D341Med (cell line): ENCODE data around the gene SMARCAL1.

Experiments
- DNase-seq: peaks from one replicate; pipeline ENCODE4 v3.0.0; 2012; ENCODE audit warnings: low spot score

The SMARCAL1 gene

DNA sequence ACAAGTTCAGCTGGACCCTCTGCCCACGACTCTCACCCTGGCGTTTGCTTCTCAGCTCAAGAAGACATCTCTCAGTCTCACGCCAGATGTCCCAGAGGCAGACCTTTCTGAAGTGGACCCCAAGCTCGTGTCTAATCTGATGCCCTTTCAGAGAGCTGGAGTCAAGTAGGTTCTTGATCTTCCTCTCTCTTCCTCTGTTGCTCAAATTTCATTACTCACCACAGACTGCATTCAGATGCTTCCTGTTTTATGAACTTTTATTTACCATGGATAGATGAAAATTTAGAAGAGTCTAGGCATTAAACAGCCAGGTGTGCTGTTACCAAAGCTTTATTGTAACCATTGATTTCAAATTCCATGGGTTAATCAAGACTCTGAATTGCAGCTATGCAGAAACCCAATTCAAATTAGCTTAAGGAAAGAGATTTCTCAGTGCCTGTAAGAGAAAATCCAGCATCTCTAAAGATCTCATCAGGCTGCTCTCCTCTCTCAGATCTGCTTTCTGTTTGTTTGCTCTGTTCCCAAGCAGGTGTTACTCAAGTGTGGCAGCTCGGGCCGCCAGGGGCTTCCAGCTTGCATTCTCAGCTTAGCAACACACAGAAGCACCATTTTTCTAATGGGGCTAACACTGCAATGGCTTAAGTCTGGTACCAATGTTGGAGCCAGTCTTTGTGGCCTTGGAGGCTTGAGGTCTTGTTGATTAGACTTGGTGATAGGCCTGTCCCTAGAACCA lies 16.5 kb downstream of the SMARCAL1 start:
- no peak for DNase-seq

GRCh38 chr2:216429428-216429827 lies 17.1 kb downstream of the SMARCAL1 start:
- DNase-seq: no peak

- no peak for DNase-seq
Measured at GRCh38 chr2:216430811-216431530, 18.7 kb downstream of the SMARCAL1 start.

GRCh38 chr2:216431531-216431856 lies 19.2 kb downstream of the SMARCAL1 start:
- DNase-seq: no peak

DNA sequence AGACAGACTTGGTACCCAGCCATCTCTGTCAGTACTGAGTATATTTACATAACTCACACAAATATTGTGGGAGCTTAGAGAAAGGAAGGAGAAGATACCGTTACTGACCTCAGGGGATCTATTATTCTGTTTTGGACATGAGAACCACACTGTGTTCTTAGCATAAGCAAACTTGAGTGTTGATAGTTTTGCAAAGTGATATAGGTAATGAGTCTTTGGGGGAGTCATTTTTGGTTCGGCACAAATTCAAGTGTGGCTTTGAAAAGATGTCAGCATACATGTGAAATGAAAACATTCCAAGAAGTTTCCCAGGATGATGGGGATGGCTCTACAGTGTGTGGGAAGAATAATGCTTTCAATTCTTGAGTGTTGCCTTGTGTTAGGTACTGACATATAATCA lies 24.1 kb downstream of the SMARCAL1 start:
- no peak for DNase-seq

DNA sequence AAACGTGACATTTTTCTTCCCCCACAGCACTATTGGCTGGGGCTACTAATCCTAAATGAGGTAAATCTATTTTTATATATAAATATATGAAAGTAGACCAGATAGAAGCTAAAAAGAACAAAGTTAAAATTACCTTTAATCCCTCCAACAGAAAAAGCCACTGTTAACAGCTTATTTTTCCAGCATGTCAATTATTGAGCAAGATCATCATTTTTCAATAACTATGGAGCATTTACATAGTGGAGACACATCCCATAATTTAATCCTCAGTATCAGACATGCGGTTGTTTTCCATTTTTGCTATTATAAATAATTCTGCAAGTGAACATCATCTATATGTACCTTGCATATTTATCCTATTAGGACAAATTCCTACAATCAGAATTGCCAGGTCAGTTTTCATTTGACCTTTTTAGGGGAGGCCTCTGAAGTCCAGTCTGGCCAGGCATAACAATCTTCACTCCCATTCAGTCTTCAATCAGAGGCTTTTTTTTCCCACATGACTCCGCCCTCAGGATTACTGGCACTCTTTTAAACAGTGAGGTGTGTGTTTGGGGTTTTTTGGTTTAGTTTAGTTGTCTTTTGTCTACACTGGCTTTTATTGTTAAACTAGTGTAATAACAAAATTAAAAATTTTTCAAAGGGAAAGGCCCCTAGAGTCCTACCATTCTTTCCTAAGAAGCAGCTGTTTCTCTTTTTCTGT lies 29.2 kb downstream of the SMARCAL1 start:
- DNase-seq: no peak

- no peak for DNase-seq
Measured at GRCh38 chr2:216445501-216445900, 33.2 kb downstream of the SMARCAL1 start.

DNA sequence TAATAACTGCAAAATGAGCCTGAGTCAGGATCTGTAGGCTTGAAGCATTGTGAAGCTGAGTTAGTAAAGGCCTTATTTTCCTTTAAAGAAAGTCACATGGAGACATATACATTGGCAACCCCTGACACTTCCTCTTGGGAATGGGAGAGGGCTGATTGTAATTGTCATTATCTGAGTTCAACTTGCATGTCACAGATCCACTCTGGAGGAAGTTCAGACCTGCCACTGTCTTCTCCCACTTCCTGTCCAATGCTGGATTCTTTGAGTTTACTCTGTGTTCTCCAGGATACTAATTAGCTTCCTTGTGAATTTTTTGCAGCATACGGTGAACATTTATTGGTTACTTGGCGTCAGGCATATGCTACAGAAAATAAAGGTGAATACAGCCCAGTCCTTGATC lies 34.1 kb downstream of the SMARCAL1 start:
- DNase-seq: no peak

DNA sequence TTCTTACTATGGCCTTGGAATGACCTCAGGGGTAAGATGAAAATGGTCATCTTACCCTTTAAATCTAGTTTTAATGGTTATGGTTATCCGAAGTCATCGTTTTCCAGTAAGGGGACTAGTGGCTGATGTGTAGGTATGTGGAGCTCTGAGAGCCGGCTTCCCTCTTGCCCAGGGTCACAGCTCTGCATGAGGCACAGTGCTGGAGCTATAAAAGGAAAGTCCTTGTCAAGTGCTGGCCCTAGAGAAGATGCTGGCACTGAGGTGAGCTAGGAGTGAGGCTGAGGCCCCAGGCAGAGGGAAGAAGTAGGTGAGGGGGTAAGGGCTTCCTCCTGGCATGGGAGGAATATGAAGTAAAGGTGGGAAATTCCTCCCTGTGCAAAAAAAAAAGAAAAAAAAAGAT lies 35.0 kb downstream of the SMARCAL1 start:
- DNase-seq: no peak

GRCh38 chr2:216448829-216449228 lies 36.5 kb downstream of the SMARCAL1 start:
- DNase-seq: no peak

DNA sequence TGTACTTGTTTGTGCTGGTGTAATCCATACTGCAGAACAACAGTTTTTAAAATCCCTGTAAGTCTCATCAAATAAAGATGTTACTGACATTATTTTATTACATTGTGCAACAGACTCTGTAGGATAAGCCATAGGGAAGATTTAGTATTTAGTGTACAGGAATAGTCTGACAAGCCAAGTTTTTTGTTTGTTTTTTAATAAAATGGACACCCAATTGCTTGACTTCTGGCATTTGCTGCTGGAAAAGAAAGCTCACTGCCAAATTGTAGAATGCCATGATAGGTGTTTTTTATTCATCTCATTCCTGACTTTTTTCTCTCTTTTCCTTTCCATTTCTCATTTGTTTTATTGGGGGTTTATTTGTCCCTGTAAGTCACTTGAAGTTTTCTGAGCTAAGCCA lies 38.1 kb downstream of the SMARCAL1 start:
- no peak for DNase-seq

GRCh38 chr2:216450784-216451183 lies 38.5 kb downstream of the SMARCAL1 start:
- DNase-seq: no peak

GRCh38 chr2:216453955-216454614 lies 41.8 kb downstream of the SMARCAL1 start:
- DNase-seq: no peak

GRCh38 chr2:216463148-216463547 lies 50.9 kb downstream of the SMARCAL1 start:
- no peak for DNase-seq

DNA sequence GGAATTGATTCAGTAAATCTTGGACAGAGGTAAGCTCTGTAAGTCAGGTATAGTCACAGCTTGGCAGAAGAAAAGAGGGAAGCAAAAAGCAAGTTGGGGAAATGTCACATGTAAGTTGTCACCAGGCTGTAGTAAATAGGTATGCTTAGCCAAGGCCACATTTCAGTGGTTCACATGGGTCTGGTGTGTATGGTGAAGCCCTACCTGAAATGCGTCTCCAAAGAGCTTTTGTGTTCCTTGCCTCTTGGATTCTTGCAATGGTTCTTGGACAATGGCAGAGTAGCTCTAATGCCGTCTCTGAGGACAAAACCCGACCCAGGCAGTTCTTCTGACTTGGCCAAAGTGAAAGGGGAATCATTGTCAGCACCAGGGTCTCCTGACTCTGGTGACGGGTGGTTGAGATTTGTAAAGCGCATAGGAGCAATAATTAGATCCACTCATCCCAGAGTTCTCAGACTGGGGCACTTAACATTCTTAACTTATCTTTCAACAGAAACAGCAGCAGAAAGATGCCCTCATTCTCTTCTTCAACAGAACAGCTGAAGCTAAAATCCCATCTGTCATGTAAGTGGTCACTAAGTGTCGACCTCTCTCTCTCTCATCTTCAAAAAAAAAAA lies 51.9 kb downstream of the SMARCAL1 start:
- no peak for DNase-seq

GRCh38 chr2:216465579-216466195 lies 53.4 kb downstream of the SMARCAL1 start:
- DNase-seq: no peak

DNA sequence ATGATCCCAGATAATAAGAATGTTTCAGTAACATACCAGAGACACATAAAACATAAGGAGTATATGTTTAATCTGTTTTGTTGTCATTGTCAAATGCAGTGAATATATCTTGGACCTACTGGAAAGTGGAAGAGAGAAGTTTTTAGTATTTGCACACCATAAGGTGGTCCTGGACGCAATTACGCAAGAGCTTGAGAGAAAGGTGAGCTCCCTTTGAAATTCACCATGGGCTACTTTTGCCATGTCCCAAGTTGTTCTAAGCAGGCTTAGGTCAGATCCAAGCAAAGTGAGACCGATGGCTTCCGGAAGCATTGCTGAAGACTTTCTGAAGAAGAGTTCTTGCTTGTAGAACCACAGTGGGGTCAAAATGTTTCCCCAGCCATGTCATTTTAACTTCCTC lies 55.6 kb downstream of the SMARCAL1 start:
- DNase-seq: no peak

DNA sequence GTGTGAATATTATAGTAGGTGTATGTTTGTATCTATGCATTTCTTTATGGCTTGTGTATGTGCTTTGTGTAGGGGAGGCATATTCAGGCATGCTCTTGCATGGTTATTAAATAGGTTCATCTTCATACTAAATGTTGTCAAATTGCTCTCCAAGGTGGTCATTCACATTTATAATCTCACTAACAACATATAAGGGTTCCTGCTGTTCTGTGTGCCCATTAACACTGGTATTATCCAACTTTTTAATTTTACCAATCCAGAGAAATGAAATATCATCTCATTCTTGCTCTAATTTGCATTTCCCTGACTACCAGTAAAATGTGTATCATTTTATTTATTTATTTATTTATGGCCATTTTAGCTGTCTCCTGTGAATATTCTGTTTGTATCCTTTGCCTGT lies 57.4 kb downstream of the SMARCAL1 start:
- no peak for DNase-seq

DNA sequence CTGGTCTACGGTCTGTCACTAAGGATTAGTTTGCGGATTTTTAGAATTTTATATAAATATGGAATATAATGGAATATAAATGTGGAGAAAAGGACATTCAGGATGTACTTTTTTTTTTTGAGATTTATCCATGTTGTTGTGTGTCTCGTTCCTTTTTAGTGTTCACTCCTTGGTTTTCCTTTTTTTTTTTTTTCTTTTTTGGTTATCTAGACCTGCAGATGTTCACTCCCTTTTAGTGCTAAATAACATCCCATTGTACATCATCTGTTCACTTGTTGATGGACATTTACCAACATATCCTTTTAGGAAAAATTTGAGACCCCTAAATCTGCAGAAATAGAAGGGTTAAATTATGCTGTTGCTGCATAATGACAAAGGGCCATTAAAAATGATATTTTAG lies 60.9 kb downstream of the SMARCAL1 start:
- DNase-seq: no peak

- DNase-seq: no peak
Measured at GRCh38 chr2:216474925-216475670, 62.8 kb downstream of the SMARCAL1 start.

DNA sequence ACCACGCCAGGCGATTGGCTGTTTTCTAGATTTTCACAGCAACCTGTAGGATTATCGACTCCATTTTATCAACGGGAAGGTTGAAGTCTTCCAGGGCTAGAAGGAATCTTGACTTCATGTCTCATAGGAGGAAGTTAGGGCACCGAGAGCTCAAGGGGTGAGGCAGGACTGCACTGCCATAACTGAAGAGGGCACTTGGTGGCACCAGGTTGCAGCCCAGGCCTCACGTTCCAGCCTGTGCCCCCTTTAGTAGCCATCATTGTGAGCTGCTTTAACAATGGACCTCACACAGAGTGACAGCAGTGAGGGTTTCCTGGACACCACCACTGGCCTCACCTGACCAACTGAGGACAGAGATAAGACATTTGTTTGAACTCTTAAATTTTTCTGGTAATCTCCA lies 63.5 kb downstream of the SMARCAL1 start:
- no peak for DNase-seq
